Gastrocnemius medialis (tissue), 4 donors: Measurements from ENCODE around the gene EMC10.

Experiments used
- POLR2A ChIP-seq, 2 donors: fragments of 450-650 bp; IDR thresholded peaks; one replicate each; pipeline ENCODE4 v1.6.1; 2017; ENCODE audit warnings: antibody characterized with exemption in 2 of 2, mild to moderate bottlenecking in 2 of 2, moderate library complexity in 2 of 2
- TF ChIP-seq, protein P1 (sequence below), 5 experiments: fragments of 450-650 bp in 3 of 5; fragments of 200-600 bp in 2 of 5; sonication (generic) in 2 of 5; IDR thresholded peaks in 4 of 5; conservative IDR thresholded peaks in 1 of 5; 1 replicate in 4 of 5; 2 replicates in 1 of 5; pipeline ENCODE4 v1.5.1; 2016 to 2019; ENCODE audit warnings: antibody characterized with exemption in 5 of 5, mild to moderate bottlenecking in 3 of 5, moderate library complexity in 3 of 5

DNA sequence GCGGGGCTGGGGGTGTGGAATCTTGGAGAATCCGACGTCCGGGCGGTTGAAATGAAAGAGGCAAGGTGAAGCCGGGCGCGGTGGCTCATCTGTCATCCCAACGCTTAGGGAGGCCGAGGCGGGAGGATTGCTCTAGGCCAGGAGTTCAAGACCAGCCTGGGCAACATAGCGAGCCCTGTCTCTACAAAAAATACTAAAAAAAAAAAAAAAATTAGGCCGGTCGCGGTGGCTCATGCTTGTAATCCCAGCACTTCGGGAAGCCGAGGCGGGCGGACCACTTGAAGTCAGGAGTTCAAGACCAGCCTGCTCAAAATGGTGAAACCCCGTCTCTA is 566 bp downstream of the EMC10 start:
- TF ChIP-seq, protein P1, sequence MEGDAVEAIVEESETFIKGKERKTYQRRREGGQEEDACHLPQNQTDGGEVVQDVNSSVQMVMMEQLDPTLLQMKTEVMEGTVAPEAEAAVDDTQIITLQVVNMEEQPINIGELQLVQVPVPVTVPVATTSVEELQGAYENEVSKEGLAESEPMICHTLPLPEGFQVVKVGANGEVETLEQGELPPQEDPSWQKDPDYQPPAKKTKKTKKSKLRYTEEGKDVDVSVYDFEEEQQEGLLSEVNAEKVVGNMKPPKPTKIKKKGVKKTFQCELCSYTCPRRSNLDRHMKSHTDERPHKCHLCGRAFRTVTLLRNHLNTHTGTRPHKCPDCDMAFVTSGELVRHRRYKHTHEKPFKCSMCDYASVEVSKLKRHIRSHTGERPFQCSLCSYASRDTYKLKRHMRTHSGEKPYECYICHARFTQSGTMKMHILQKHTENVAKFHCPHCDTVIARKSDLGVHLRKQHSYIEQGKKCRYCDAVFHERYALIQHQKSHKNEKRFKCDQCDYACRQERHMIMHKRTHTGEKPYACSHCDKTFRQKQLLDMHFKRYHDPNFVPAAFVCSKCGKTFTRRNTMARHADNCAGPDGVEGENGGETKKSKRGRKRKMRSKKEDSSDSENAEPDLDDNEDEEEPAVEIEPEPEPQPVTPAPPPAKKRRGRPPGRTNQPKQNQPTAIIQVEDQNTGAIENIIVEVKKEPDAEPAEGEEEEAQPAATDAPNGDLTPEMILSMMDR (IDR thresholded peaks at IDR 0.05 in 4 of 5, conservative IDR thresholded peaks at IDR 0.05 in 1 of 5) = no peak
- TF ChIP-seq POLR2A (IDR thresholded peaks at IDR 0.05) = no peak
